ENCODE results near the gene RFTN1.
"Not testable (repeated sequence)": the region's sequence is repeated elsewhere in the genome, so short reads cannot be mapped to it uniquely, and the experiment has no call there.

The RFTN1 gene

DNA sequence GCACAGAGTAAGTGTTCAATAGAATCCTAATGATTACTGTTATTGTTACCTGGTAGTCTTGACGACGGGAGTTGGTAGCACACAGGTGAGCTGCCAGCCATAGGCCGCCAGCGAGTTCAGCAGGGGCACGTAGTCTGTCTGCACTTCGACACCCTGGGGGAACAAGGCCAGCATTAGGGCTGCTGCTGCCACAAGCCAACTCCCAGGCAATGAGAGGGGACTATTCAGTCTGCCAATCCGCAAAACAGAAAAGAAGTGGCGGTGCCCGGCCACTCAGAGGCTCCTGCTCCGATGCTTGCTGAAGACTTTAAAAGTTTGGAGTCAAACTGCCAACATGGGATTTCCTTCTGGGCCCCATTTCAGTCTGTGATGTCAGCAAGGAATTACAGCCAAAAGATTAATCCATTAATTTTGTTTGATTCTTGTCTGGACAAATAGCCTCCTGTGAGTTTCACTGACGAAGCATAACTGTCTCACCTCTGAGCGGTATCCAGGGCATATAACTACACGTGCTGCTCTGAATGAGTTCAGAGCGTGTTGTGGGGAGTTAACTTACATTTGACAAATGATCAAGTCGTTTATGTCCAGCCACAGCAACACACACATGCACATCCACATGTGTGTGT lies 186.7 kb downstream of the RFTN1 start:
- DNase-seq (ENCODE audit: low spot score) = no peak

DNA sequence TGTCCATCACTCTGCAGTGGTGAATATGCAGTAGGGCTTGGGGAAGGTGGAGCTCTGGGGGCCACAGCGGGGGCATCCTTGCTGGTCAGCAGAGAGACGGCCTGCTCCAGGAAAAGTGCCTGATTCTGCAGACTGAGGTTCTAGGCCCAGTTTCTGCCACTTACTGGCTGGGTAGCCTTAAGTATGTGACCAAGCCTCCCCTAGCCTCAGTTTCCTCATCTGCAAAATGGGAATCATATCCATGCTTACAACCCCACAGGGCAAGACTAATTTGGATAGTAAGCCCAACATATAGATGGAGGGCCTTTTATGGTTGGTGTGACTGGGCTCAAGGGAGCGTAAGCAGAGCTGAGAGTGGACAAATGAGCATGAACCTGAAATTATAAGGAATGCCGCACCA lies 187.6 kb downstream of the RFTN1 start:
- DNase-seq (ENCODE audit: low spot score) = no peak

DNA sequence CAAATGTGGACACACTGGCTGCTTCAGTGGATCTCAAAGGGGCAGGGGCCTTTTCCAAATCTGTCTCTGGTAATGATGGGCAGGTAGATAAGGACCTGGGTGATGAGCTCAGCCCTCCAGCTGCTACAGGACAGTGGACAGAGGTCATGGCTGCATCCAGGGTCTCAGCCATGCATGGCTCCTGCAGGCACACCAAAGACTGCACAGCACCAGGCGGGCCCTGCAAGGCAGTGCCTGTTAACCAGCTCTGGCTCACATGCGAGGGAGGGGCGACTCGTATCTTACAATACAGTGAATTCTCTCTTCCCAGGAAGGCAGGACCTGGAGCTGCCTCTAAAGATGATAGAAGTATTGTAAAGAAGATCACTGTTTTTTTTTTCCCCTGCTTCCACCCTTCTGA lies 189.8 kb downstream of the RFTN1 start:
- no peak for DNase-seq (ENCODE audit: low spot score)

DNA sequence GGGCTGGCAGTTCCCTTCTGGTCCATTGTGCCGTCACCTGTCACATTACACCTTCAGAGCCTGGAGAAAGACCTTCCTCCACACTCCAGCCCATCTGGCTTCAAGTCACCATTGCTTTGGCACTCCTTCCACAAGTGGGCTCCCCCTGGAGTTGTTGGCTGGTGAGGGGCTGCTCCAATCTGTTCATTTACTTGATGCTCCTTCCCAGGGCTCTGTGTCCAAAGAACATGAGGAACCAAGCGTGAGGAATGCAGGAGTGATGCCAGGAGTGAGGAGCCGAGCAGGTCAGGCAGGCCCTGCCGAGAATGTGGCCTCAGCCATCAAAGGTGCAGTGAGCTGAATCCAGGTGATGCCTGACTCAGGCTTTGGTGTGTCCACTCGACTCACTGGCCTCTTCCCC lies 191.3 kb downstream of the RFTN1 start:
- DNase-seq (ENCODE audit: low spot score) = no peak

DNA sequence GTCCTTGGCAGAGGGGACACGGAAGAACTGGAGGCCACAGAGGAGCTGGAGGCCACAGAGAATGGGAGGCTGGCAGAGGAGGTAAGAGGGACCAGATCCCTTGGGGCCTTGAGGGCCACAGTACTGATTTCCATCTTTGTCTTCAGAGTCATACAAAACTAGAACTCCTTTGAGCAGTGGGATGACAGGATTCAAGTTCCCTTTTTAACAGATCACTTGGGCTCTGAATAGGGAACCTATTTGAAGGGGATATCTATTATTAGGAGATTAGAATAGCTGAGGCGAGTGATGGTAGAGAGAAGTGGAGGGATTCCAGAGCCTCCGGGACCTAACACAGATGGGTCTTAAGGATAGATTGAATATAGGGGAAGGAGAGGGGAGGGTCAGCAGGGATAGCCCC lies 192.8 kb downstream of the RFTN1 start:
- DNase-seq (ENCODE audit: low spot score) = no peak

DNA sequence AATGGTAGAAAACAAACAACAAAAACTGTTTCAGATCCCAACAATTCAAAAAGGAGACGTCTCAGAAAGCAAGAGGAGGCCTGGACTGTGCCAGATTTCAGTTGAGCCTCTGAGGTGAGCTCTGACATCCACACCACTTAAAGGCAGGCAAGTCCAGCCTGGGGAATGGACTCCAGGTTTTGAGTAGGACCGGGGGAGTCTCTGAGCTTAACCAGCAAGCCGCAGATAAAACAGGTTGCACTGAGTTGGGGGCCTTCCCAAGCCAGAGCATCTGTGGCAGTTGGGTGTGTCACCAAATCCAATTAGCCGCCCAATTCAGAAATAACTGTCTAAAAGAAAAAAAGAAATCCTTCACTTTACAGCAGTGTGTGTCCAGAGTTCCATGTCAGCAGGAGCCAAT lies 193.8 kb downstream of the RFTN1 start:
- DNase-seq (ENCODE audit: low spot score) = no peak

DNA sequence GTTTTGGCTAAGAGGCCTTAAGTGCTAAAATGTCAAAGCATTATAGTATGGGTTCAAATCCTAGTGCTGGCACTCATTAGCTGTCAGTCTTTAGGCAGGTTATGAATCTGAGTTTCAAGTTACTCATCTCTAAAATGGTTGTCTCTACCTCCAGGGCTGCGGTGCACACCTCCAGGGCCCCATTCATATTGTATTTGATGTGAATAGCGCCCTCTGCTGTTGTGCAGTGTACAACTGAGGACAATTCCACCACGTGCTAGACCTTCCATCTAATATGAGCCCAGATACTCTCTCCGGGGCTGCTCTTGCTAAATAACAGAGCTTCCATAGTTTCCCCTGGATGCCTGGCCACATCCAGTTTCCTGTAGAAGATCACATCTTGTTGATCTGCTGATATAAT lies 194.2 kb downstream of the RFTN1 start:
- no peak for DNase-seq (ENCODE audit: low spot score)

DNA sequence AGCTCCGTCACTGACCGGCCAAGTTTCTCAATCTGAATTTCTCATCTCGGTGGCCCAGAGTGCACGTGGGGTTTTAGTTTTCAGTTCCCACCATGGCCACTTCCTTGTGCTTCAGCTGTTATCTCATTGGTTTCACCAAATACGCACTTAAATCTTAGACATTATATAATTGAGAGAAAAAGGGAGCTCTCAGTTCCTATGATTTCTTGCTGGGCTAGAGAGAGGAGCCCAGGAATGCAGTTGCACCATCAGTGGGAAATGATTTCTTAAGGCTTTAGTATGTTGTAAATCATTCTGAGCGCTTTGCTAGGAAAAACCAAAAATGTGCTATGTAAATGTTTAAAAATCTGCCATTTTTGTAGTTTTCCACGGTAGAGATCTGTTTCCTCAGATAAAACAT lies 195.3 kb downstream of the RFTN1 start:
- no peak for DNase-seq (ENCODE audit: low spot score)

DNA sequence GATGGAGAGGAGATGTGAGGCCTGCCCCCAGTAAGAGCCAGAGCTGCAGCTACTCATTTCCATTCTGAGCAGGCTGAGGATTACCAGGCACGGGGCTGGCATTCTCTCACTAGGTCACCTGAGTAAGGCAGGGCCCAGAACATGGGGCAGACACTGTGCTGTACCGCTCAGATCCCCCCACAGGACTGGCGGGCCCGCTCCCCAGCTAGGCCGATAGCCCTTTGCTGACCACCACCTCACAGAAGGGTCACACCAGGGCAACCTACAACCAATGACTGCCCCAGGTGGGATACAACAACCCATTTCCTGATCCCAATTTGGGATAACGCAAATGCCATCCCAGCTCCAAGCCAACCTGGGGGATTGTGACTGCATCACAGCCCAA lies 195.9 kb downstream of the RFTN1 start:
- no peak for DNase-seq (ENCODE audit: low spot score)

DNA sequence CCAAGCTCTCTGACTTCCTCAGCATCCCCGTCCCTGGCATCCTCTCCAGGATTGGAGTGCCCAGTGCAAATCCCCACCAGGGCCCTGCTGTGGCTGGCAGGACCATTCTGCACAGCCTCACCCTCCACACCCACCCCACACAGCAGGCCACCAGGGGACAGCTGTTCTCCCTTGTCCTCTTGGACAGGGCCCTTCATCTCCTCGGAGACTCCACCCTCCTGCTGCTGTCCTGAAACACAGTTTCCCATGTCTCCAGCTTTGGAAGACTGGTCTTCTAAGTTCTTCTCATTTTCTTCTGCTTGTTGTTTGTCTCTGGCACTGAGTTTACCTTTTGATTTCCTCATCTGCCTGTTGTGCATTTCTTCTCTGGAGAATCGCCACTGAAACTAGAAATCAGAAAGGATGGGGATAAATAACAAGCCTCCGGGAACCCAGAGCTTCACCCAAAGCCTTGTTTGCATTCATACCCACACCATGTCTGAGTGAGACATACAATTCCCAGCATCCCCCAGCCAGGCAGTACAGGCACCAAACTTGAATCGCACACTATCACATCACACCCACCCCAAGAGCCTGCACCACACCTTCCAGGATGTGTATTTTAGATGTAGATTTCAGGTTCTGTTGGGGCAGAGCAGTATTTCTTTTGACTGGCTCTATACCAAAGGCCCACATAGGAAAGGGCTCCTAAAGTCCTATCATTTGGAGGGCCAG lies 196.5 kb downstream of the RFTN1 start:
- DNase-seq (ENCODE audit: low spot score) = no peak

DNA sequence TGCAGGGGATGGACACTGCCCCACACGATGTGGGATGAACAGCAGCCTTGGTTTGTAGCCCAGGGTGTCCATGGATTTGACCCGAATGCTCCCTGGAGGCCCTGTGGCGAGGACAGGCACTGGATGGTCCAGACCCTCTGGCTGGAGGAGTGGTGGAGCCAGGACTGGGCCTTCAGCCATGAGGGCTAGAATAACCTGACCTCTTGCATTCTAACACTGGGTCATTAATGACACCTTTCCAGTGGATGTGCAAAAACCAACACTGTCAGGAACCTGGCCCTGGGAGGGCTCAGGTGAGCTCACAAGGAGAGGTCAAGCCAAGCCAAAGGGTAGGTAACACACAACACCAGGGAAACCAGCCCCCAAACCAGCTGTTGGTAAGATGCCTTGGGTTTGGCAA lies 197.1 kb downstream of the RFTN1 start:
- no peak for DNase-seq (ENCODE audit: low spot score)

DNA sequence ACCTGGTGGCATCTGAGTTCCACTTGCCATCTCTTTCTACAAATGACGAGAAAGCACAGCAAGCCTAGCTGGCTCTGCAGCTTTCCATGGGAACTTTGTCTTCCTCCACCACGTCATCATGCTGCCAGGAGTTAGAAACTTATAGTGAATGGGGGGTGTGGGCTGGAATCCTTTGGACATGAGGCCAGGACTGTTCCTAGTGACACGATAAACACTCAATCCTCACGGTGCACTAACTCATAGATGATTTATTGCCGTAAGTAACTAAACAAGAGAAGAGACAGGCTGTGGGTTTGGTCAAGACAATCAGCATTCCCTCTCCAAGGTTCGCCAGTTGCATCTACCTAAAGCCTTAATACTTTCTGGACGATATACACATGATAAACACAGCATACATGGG lies 197.9 kb downstream of the RFTN1 start:
- DNase-seq (ENCODE audit: low spot score) = no peak

DNA sequence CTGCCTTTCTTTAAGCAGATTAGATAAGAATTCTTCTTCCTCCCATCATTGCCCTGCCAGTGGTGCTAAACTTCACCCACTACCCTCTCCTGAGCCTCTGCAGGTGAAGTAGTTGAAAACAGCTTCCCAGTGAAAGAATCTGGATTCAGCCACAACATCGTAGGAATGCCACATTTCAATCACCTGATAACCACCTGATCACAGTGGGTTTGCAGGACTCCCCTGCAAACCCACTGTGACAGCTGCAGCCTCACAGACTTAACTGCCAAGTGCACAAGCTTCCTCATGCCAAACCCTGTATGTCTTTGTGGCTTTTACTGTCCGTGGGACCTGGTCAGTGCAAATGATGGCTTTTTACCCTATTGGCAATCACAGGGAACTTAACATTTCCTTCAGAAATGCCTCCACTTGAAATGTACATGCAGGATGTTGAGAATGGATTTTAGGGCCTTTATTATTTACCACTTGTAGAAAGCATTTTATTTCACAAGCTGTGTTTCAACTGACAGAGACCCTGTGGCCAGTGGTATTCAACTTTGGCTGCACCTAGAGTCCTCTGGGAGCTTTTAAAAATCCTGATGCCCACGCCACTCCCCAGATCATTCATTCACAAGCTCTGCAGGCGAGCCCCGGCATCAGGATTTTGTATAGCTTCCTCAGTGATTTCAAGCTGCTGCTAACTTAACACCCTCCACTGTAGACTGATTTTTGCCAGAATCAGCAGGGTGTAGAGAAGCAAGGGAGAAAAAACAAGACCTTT lies 199.4 kb downstream of the RFTN1 start:
- no peak for DNase-seq (ENCODE audit: low spot score)

DNA sequence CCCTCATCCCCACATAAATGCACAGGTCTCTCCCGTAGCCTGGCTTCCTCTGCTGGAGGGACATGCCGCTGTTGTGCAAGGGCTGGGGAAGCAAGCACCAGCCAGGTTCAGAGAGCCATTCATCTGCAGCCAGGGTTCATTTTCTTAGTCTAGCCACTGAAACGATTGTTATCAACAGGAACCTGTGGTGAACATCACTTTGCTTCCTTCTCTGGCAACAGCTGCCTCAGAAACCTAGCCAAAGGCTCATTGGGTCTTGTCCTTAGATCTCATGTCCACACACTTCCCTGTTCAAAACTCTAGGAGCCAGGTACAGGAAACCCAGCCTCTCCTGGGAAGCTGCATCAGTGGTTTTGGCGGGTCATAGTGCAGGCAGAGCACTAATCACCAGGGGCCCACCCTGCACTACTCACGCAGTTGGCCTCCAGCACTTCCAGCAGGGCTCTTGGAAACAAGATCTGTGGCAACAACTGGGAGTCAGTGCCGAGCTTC lies 201.5 kb downstream of the RFTN1 start:
- no peak for DNase-seq (ENCODE audit: low spot score)

DNA sequence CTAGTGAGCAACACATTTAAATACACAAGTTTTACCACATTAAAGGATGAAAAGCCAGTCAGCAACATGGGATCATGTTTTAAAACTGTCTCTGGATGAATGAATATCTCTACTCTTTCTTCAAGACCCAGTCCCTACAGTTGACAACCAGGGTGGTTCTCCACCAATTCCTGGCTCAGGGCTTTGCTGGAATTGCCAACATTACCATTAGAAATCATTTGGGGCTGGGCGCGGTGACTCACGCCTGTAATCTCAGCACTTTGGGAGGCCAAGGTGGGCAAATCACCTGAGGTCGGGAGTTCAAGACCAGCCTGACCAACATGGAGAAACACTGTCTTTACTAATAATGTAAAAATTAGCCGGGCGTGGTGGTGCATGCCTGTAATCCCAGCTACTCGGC lies 203.0 kb downstream of the RFTN1 start:
- not testable (repeated sequence) for DNase-seq (ENCODE audit: low spot score)

DNA sequence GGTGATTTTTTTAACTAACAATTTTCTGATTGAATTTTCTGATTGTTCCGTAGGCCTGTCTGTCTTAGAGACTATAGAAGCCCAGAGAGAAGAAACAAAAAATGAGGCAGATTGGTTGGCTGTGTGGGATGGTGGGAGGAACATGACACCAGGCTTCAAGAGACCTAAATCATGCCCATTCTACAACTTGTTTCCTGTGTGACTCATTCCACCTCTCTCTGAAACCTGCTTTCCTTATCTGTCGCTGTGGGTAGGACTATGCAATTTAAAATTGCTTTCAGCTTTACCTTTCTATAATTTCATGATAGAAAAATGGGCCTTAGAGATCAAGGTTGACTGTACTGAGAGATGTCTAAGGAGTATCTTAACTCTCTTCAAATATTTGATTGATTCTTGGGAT lies 203.9 kb downstream of the RFTN1 start:
- DNase-seq (ENCODE audit: low spot score) = no peak

DNA sequence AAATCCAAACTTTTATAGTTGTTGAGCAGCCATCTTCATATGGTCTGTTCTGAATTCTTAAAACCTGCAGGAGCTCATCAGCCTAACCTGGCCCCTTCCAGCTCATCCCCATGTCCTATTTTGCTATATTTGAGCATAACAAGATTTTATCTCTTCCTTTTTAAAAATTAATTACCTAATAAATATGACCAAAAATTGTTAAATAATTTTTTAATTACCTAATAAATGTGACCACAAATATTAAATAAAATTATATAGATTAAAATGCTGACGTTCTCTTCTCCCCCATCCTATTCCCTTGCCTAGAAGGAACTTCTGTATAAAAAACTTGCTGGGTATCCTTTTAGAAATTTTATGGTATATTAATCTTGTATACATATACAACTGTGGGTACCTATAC lies 204.8 kb downstream of the RFTN1 start:
- no peak for DNase-seq (ENCODE audit: low spot score)

DNA sequence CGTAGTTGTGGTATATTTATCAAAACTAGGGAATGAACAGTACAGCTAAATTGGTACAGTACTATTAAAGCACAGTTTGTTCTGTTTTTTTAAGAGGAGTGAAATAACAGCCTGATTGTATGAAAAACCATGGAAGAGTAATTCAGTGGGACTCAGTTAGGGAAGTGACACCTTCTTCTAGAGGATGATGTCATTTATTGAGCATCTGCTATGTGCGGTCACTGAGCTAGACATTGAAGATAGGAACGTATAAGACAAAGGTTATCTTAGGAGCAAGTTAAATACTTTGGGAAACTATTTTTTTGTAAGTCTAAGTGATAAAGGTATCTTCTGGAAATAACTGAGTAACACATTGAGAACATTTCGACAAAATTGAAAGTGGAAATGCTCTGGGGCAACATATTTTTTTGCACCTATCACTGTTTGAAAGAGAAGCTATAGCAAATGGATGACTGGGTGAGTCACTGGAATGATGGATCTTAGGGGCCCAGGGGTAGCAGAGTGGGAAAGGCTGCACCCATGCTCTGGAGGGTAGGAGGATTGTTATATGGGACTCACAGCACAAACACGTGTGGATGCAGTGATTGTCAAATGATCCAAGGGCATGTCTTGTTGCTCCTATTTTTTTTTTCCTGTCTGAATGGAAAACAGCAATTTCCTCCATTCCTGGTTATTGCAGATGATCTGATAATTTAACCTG lies 205.5 kb downstream of the RFTN1 start:
- no peak for DNase-seq (ENCODE audit: low spot score)

DNA sequence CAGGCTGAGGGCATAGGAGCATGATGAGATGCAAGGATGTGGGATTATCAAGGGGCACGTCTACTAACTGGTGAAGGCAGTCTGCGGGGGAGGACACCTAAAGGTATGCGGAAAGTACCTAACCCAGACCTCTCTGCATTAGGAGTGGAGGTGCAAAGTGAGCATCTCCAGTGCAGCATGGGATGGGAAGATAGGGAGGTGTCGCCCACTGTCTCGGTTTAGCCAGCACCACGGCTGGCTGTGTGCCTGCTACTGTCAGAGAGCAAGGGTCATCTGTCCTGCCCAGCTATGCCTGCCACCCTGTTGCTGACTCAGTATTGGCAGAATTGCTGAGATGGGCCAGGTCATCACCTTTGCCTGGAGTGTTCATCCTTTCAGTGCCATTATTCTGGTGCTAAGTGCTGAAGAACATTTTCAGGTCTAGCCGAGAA lies 208.4 kb downstream of the RFTN1 start:
- DNase-seq (ENCODE audit: low spot score) = no peak

DNA sequence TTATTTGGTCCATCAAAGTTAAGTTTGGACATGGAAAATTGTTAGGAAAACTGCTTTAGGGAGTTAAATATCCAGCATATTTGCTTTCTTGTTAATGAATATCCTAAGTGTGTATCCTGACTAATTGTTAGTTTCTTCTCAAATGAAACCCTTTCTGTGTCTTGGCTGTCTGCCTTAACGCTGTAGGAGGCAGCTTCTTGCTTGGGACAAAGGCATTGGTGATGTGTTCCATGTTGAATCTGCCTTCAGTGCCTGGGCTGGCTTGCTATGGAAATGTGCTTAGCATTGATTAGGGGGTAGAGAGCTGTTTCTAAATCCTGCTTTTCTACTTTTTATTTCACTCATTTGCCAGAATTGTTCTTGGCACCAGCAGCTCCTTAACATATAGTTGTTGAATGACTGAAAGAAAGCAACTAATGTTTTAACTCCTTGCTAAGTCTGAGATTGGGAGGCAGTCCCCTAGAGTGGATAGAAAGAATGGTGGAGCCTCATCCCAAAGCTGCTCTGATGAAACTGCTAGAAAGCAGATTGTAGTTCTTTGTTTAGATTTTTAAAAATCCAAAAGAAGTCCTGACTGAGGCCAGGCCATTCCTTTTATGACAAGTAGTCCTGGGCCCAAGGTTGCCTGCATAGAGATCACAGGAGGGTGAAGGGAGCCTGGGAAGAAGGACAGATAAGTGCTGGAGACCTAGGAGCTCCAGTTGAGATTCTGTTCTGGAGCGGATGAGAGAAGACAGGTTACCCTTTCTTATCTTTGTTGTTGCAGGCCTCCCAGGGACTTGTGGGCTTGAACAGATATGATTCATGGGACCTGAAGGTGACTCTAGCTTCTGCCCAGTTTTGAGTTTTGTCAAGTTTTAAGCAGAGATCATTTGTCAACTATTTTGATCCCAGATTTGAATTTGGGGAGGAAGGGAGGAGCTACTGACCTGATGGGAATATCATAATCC lies 209.2 kb downstream of the RFTN1 start:
- no peak for DNase-seq (ENCODE audit: low spot score)

DNA sequence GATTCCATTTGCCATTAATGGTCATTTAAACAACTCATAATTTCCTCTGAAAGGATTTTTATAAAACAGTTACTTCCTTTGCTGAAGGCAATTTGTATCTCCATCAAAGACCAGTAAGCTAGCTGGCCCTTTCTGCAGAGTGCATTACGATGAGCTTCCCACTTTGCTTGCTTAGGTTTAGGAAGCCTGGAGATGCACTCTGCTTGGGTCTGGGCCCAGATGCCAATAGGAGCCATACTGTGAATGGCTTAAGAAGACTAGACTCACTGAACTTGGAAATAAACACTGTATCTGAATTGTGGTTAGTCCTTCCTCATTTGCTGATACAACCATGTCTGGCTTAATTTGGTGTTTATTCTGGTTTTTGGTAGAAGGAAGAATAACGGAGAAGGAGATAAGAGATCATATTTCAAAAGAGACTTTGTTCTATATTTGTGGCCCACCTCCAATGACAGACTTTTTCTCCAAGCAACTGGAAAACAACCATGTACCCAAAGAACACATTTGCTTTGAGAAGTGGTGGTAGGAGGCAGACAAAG lies 210.4 kb downstream of the RFTN1 start:
- DNase-seq (ENCODE audit: low spot score) = no peak
